ENCODE data around the gene ESRRG.

ESRRG gene

GRCh38 chr1:216523043-216523442, 200.2 kb downstream of the ESRRG start:
- TF ChIP-seq CTCF (IDR thresholded peaks at IDR 0.05; ENCODE audit: borderline replicate concordance, control extremely low read depth, extremely low read depth, insufficient read depth, missing control alignments): no peak
- in situ Hi-C loops (cut with MboI; ENCODE audit: low sequenced_read_pairs, unreplicated experiment): no loop called here
- no peak for DNase-seq (ENCODE audit: low spot score)

GRCh38 chr1:216521477-216521876, 201.8 kb downstream of the ESRRG start:
- DNase-seq (ENCODE audit: low spot score): no peak
- in situ Hi-C loops (cut with MboI; ENCODE audit: low sequenced_read_pairs, unreplicated experiment): no loop called here
- no peak for TF ChIP-seq CTCF (IDR thresholded peaks at IDR 0.05; ENCODE audit: borderline replicate concordance, control extremely low read depth, extremely low read depth, insufficient read depth, missing control alignments)

GRCh38 chr1:216518844-216519627, 204.2 kb downstream of the ESRRG start:
- in situ Hi-C loops (cut with MboI; ENCODE audit: low sequenced_read_pairs, unreplicated experiment): no loop called here
- DNase-seq (ENCODE audit: low spot score): no peak

GRCh38 chr1:216502528-216503162, 220.6 kb downstream of the ESRRG start:
- TF ChIP-seq CTCF (IDR thresholded peaks at IDR 0.05; ENCODE audit: borderline replicate concordance, control extremely low read depth, extremely low read depth, insufficient read depth, missing control alignments): no peak
- in situ Hi-C loops (cut with MboI; ENCODE audit: low sequenced_read_pairs, unreplicated experiment): no loop called here
- DNase-seq (ENCODE audit: low spot score): no peak

More at GRCh38 chr1:216518844-216519627, 204.2 kb downstream of the ESRRG start:
- no peak for TF ChIP-seq CTCF (IDR thresholded peaks at IDR 0.05; ENCODE audit: borderline replicate concordance, control extremely low read depth, extremely low read depth, insufficient read depth, missing control alignments)

GRCh38 chr1:216500273-216500967, 222.8 kb downstream of the ESRRG start:
- no peak for TF ChIP-seq CTCF (IDR thresholded peaks at IDR 0.05; ENCODE audit: borderline replicate concordance, control extremely low read depth, extremely low read depth, insufficient read depth, missing control alignments)
- in situ Hi-C loops (cut with MboI; ENCODE audit: low sequenced_read_pairs, unreplicated experiment): no loop called here
- DNase-seq (ENCODE audit: low spot score): no peak

- no peak for TF ChIP-seq CTCF (IDR thresholded peaks at IDR 0.05; ENCODE audit: borderline replicate concordance, control extremely low read depth, extremely low read depth, insufficient read depth, missing control alignments)
- DNase-seq (ENCODE audit: low spot score): no peak
- in situ Hi-C loops (cut with MboI; ENCODE audit: low sequenced_read_pairs, unreplicated experiment): no loop called here
Measured at GRCh38 chr1:216499581-216500272, 223.5 kb downstream of the ESRRG start.

All from GM13976 (cell line).